RWPE2 (cell line): ENCODE results near the gene PPP2R2D.

Experiments
- ATAC-seq: fragments of 200-7000 bp; cut with Tn5 transposase; 3 replicates; pipeline ENCODE4 v1.9.1; 2021; ENCODE audit warnings: low read depth
- DNase-seq: peaks from one replicate; pipeline ENCODE4 v3.0.0-alpha.2; 2020; ENCODE audit warnings: low spot score
- H3K27ac ChIP-seq: fragments of 450-650 bp; 2 replicates; pipeline ENCODE4 v1.5.1; 2017; ENCODE audit warnings: mild to moderate bottlenecking; ENCODE audit not compliant: poor library complexity, severe bottlenecking
- H3K27me3 ChIP-seq: fragments of 250-450 bp; sonication (Bioruptor Pico); 2 replicates; pipeline ENCODE4 v1.5.1; 2021; ENCODE audit warnings: mild to moderate bottlenecking, moderate library complexity; ENCODE audit not compliant: insufficient read depth, poor library complexity, severe bottlenecking
- H3K36me3 ChIP-seq: fragments of 250-450 bp; sonication (Bioruptor Pico); 2 replicates; pipeline ENCODE4 v1.5.1; 2020; ENCODE audit warnings: low read depth, mild to moderate bottlenecking, moderate library complexity
- H3K4me1 ChIP-seq: fragments of 250-450 bp; sonication (Bioruptor Pico); 2 replicates; pipeline ENCODE4 v1.5.1; 2021; ENCODE audit warnings: mild to moderate bottlenecking, moderate library complexity; ENCODE audit not compliant: insufficient read depth, poor library complexity, severe bottlenecking
- H3K4me3 ChIP-seq: fragments of 250-450 bp; sonication (Bioruptor Pico); 2 replicates; pipeline ENCODE4 v1.5.1; 2021; ENCODE audit warnings: mild to moderate bottlenecking, moderate library complexity; ENCODE audit not compliant: severe bottlenecking
- H3K9me3 ChIP-seq: fragments of 250-450 bp; sonication (Bioruptor Pico); 2 replicates; pipeline ENCODE4 v1.5.1; 2021; ENCODE audit warnings: mild to moderate bottlenecking, moderate library complexity; ENCODE audit not compliant: severe bottlenecking
- CTCF ChIP-seq: fragments of 450-650 bp; IDR thresholded peaks from one replicate; pipeline ENCODE4 v1.5.1; 2017; ENCODE audit warnings: mild to moderate bottlenecking, moderate library complexity; ENCODE audit not compliant: poor library complexity, severe bottlenecking

PPP2R2D gene

GRCh38 chr10:131930586-131931330 lies 29.9 kb downstream of the PPP2R2D start:
- H3K4me1 ChIP-seq = no peaks in the 10 kb centered on the region
- no peak overlapping the region for H3K27ac ChIP-seq
- no peak for ATAC-seq

GRCh38 chr10:131931981-131932380 lies 31.2 kb downstream of the PPP2R2D start:
- ATAC-seq (no peak), DNase-seq (peak; percentile 45)
- Histone ChIP-seq H3K36me3 (peaks cover 38% of the 10 kb centered on the region), H3K27ac (no peak overlapping the region), H3K4me3 (no peak overlapping the region), H3K9me3 (no peaks in the 10 kb centered on the region), H3K4me1 (no peaks in the 10 kb centered on the region), H3K27me3 (no peaks in the 10 kb centered on the region)
- TF ChIP-seq CTCF = no peak

More at GRCh38 chr10:131930586-131931330, 29.9 kb downstream of the PPP2R2D start:
- peak; percentile 33 for DNase-seq
- Histone ChIP-seq H3K27me3 (no peaks in the 10 kb centered on the region), H3K9me3 (no peaks in the 10 kb centered on the region), H3K36me3 (peaks cover 33% of the 10 kb centered on the region), H3K4me3 (no peak overlapping the region)
- no peak for TF ChIP-seq CTCF

DNA sequence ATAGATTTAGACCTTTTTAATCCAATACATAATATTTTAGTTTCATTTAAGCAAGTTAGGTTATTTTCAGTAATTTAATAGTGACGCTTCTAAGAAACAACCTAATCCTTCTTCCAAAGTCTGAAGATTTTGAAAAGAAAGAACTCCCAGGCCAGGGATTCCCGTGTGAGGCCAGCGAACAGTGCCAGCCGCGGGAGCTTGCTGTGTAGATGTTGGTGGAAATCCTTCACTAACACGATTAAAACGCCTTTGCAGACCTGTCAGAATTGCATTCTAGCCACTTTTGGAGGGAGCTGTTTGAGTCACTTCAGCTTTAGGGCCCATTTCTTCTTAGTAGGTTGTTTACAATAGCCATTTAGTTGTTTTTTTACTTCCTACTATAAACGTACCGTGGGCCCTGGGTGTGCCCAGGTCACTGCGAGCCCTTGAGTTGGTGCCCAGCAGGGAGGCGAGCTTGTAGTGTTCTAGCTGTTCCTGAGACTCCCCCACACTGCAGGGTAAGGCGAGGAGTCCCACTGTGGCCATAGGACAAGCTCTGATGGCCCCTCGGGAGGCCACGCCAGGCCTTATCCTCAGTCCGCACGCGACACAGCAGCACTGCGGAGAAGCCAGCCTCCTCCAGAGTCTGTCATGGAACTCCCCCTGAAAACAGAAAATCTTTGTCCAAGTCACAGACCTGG lies 32.3 kb downstream of the PPP2R2D start:
- TF ChIP-seq CTCF = no peak
- Histone ChIP-seq H3K27me3 (no peaks in the 10 kb centered on the region), H3K4me3 (no peak overlapping the region), H3K36me3 (peaks cover 49% of the 10 kb centered on the region), H3K9me3 (no peaks in the 10 kb centered on the region), H3K4me1 (no peaks in the 10 kb centered on the region), H3K27ac (no peak overlapping the region)
- DNase-seq = peak; percentile 25
- no peak for ATAC-seq

- Histone ChIP-seq H3K4me1 (no peaks in the 10 kb centered on the region), H3K36me3 (peaks cover 55% of the 10 kb centered on the region), H3K4me3 (no peak overlapping the region), H3K27ac (no peak overlapping the region), H3K9me3 (no peaks in the 10 kb centered on the region), H3K27me3 (no peaks in the 10 kb centered on the region)
- ATAC-seq (no peak), DNase-seq (no peak)
- TF ChIP-seq CTCF = no peak
Observed at GRCh38 chr10:131933696-131934086, 32.9 kb downstream of the PPP2R2D start.

GRCh38 chr10:131934769-131935168 lies 34.0 kb downstream of the PPP2R2D start:
- Histone ChIP-seq H3K4me3 (no peak overlapping the region), H3K27me3 (no peaks in the 10 kb centered on the region), H3K4me1 (no peaks in the 10 kb centered on the region), H3K27ac (no peak overlapping the region), H3K9me3 (no peaks in the 10 kb centered on the region), H3K36me3 (peaks cover 58% of the 10 kb centered on the region)
- no peak for TF ChIP-seq CTCF
- peak; percentile 34 for DNase-seq
- no peak for ATAC-seq
